ENCODE measurements around the gene MB. TPM values are rescaled to one million over a fixed set of nuclear protein-coding genes. Genes with fewer than 3 reads are reported as not detected.

MB gene
- total and polyA plus RNA-seq, 2 donors (not counting 1 experiment from before 2014, with no cell fraction given) = not detected

- Mint-ChIP-seq H3K27me3 (peaks cover 18% of the 10 kb centered on the region), H3K4me1 (no peaks in the 10 kb centered on the region), H3K4me3 (no peak overlapping the region), H3K9me3 (ENCODE audit: insufficient read depth) (no peaks in the 10 kb centered on the region), H3K27ac (no peak overlapping the region)
- Histone ChIP-seq H3K9me3 (ENCODE audit: control extremely low read depth in 1 of 3, control insufficient read depth in 2 of 3, insufficient read depth in 1 of 3, low read length in 2 of 3) (no peaks in the 10 kb centered on the region), H3K27ac (ENCODE audit: low read length in 2 of 2) (no peak overlapping the region), H3K4me3 (ENCODE audit: control extremely low read depth in 1 of 5, extremely low read depth in 1 of 5, insufficient read depth in 1 of 5, low read depth in 2 of 5, low read length in 4 of 5) (no peak overlapping the region), H3K79me2 (ENCODE audit: control insufficient read depth, insufficient read depth, low read length) (no peaks in the 10 kb centered on the region), H2AFZ (ENCODE audit: insufficient read depth, low read depth, low read length, poor library complexity, severe bottlenecking) (no peak overlapping the region), H3K4me2 (replicated peaks; ENCODE audit: low read depth, low read length, poor library complexity, severe bottlenecking) (no peak overlapping the region), H3K4me1 (ENCODE audit: control insufficient read depth in 2 of 2, insufficient read depth in 2 of 2, low read length in 2 of 2) (no peaks in the 10 kb centered on the region), H3K27me3 (replicated peaks in 1 of 4; ENCODE audit: control extremely low read depth in 1 of 4, control insufficient read depth in 3 of 4, insufficient read depth in 4 of 4, low read length in 3 of 4) (peaks cover 0 to 2% (median 0%) of the 10 kb centered on the region in 4 experiments), H3K9ac (ENCODE audit: low read length) (no peak overlapping the region), H4K20me1 (ENCODE audit: control insufficient read depth, insufficient read depth, low read length, poor library complexity, severe bottlenecking) (no peaks in the 10 kb centered on the region), H3K36me3 (replicated peaks in 1 of 2; ENCODE audit: control extremely low read depth in 1 of 2, control insufficient read depth in 1 of 2, extremely low read depth in 1 of 2, insufficient read depth in 2 of 2, low read length in 1 of 2) (no peaks in the 10 kb centered on the region)
- WGBS (ENCODE audit: insufficient coverage) = 87% methylated on average over 10 of the region's 14 CpGs
- CTCF ChIA-PET = no interaction called here
- intact Hi-C loops (cut with micrococcal nuclease) = no loop called here
- POLR2A ChIA-PET = no interaction called here
- DNase-seq = no peak
- no peak for ATAC-seq (ENCODE audit: low read depth)
- TF ChIP-seq, protein P1, sequence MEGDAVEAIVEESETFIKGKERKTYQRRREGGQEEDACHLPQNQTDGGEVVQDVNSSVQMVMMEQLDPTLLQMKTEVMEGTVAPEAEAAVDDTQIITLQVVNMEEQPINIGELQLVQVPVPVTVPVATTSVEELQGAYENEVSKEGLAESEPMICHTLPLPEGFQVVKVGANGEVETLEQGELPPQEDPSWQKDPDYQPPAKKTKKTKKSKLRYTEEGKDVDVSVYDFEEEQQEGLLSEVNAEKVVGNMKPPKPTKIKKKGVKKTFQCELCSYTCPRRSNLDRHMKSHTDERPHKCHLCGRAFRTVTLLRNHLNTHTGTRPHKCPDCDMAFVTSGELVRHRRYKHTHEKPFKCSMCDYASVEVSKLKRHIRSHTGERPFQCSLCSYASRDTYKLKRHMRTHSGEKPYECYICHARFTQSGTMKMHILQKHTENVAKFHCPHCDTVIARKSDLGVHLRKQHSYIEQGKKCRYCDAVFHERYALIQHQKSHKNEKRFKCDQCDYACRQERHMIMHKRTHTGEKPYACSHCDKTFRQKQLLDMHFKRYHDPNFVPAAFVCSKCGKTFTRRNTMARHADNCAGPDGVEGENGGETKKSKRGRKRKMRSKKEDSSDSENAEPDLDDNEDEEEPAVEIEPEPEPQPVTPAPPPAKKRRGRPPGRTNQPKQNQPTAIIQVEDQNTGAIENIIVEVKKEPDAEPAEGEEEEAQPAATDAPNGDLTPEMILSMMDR (IDR thresholded peaks at IDR 0.05) = no peak
- no peak for TF ChIP-seq EZH2 (IDR thresholded peaks at IDR 0.05; ENCODE audit: borderline replicate concordance, insufficient read depth, low read depth, low read length, poor library complexity, severe bottlenecking)
Observed at GRCh38 chr22:35593891-35594470, 23.1 kb downstream of the MB start.

DNA sequence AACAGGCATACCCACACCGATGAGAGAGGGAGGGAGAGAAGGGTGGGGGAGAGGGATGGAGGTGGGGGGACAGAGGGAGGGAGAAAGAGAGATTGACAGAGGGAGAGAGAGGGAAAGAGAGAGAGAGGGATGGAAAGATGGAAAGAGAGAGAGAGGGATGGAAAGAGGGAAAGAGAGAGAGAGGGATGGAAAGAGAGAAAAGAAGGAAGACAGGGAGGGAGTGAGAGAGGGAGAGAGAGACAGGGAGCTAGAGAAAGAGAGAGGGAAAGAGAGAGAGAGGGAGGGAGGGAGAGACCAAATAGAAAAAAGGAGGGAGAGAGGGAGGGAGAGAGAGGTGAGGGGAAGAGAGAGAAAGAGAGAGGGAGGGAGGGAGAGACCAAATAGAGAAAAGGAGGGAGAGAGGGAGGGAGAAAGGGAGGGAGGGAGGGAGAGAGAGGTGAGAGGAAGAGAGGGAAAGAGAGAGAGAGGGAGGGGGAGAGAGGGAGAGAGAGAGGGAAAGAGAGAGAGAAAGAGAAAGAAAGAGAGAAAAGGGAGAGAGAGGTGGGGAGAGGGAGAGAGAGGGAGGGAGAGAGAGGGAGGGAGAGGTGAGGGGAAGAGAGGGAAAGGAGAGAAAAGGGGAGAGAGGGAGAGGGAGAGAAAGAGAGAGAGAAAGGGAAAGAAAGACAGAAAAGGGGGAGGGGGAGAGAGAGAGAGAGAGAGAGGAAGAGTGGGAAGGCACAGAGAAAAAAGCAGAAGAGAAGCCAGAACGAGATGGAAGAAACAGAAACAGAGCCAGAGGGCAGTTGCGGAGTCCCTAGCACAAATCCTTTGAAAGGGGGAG, 23.8 kb downstream of the MB start:
- no peaks in the 10 kb centered on the region for H3K9me3 ChIP-seq (ENCODE audit: control extremely low read depth in 1 of 3, control insufficient read depth in 2 of 3, insufficient read depth in 1 of 3, low read length in 2 of 3)
- H3K4me1 ChIP-seq (ENCODE audit: control insufficient read depth in 2 of 2, insufficient read depth in 2 of 2, low read length in 2 of 2) = no peaks in the 10 kb centered on the region
- H4K20me1 ChIP-seq (ENCODE audit: control insufficient read depth, insufficient read depth, low read length, poor library complexity, severe bottlenecking) = no peaks in the 10 kb centered on the region
- no peak overlapping the region for H3K4me2 ChIP-seq (replicated peaks; ENCODE audit: low read depth, low read length, poor library complexity, severe bottlenecking)
- no peak for ATAC-seq (ENCODE audit: low read depth)
- H3K27ac ChIP-seq (ENCODE audit: low read length in 2 of 2) = no peak overlapping the region
- CTCF ChIA-PET = interaction anchor here (1.3 kb wide), 1 partner anchor 10 kb away, joined by 4 read pairs; no protein-coding TSS in a partner anchor
- intact Hi-C loops (cut with micrococcal nuclease) = no loop called here
- no peaks in the 10 kb centered on the region for H3K9me3 Mint-ChIP-seq (ENCODE audit: insufficient read depth)
- H3K36me3 ChIP-seq (replicated peaks in 1 of 2; ENCODE audit: control extremely low read depth in 1 of 2, control insufficient read depth in 1 of 2, extremely low read depth in 1 of 2, insufficient read depth in 2 of 2, low read length in 1 of 2) = no peaks in the 10 kb centered on the region
- 57% methylated on average over 2 of the region's 3 CpGs for WGBS (ENCODE audit: insufficient coverage)
- no peak overlapping the region for H3K4me3 Mint-ChIP-seq
- H3K27ac Mint-ChIP-seq = no peak overlapping the region
- no peak for DNase-seq
- H3K27me3 ChIP-seq (replicated peaks in 1 of 4; ENCODE audit: control extremely low read depth in 1 of 4, control insufficient read depth in 3 of 4, insufficient read depth in 4 of 4, low read length in 3 of 4) = peaks cover 0 to 2% (median 0%) of the 10 kb centered on the region in 4 experiments
- no peak overlapping the region for H2AFZ ChIP-seq (ENCODE audit: insufficient read depth, low read depth, low read length, poor library complexity, severe bottlenecking)
- TF ChIP-seq, protein P1 (IDR thresholded peaks at IDR 0.05) = no peak
- TF ChIP-seq EZH2 (IDR thresholded peaks at IDR 0.05; ENCODE audit: borderline replicate concordance, insufficient read depth, low read depth, low read length, poor library complexity, severe bottlenecking) = no peak
- H3K9ac ChIP-seq (ENCODE audit: low read length) = no peak overlapping the region
- POLR2A ChIA-PET = no interaction called here
- H3K4me3 ChIP-seq (ENCODE audit: control extremely low read depth in 1 of 5, extremely low read depth in 1 of 5, insufficient read depth in 1 of 5, low read depth in 2 of 5, low read length in 4 of 5) = no peak overlapping the region
- H3K79me2 ChIP-seq (ENCODE audit: control insufficient read depth, insufficient read depth, low read length) = no peaks in the 10 kb centered on the region
- peaks cover 18% of the 10 kb centered on the region for H3K27me3 Mint-ChIP-seq
- no peaks in the 10 kb centered on the region for H3K4me1 Mint-ChIP-seq
